SK-N-MC (cell line): ENCODE results near the gene CCDC54.

ENCODE experiments used
- DNase-seq: peaks from one replicate; pipeline ENCODE4 v3.0.0-alpha.2; 2011; ENCODE audit warnings: low read depth, low spot score
- H3K27ac ChIP-seq: fragments of 200-600 bp; sonication (generic); 2 replicates; pipeline ENCODE4 v1.5.1; 2016; ENCODE audit warnings: mixed run types
- H3K36me3 ChIP-seq: fragments of 200-600 bp; sonication (generic); 2 replicates; pipeline ENCODE4 v1.6.1; 2017; ENCODE audit warnings: antibody characterized with exemption, low read length, mixed read lengths; ENCODE audit not compliant: insufficient read depth
- H3K4me3 ChIP-seq: fragments of 200-600 bp; sonication (generic); 2 replicates; pipeline ENCODE4 v1.5.1; 2016
- H3K9ac ChIP-seq: fragments of 200-600 bp; sonication (generic); 2 replicates; pipeline ENCODE4 v1.8.0; 2017; ENCODE audit warnings: mixed run types, mixed read lengths; ENCODE audit not compliant: insufficient read length
- H3K9me3 ChIP-seq: fragments of 200-600 bp; sonication (generic); 2 replicates; pipeline ENCODE4 v1.6.1; 2017; ENCODE audit warnings: low read depth, mild to moderate bottlenecking, antibody characterized with exemption, low read length, moderate library complexity, mixed read lengths
- EZH2 ChIP-seq: fragments of 200-600 bp; sonication (generic); IDR thresholded peaks from one replicate; pipeline ENCODE4 v1.6.1; 2017; ENCODE audit warnings: antibody characterized with exemption
- FOXP2 ChIP-seq: optimal IDR thresholded peaks from 2 replicates; pipeline ENCODE3; 2011; ENCODE audit warnings: mild to moderate bottlenecking, moderate library complexity; ENCODE audit not compliant: insufficient read depth; ENCODE audit errors: extremely low read length, control extremely low read depth
- POLR2AphosphoS5 ChIP-seq: IDR thresholded peaks from 2 replicates; pipeline ENCODE4 v1.6.1; 2012; ENCODE audit warnings: mild to moderate bottlenecking, low read depth, low read length, borderline replicate concordance

Gene CCDC54

GRCh38 chr3:107375682-107376081, 1.6 kb upstream of the CCDC54 start:
- no peak overlapping the region for H3K9ac ChIP-seq

GRCh38 chr3:107382631-107383030, 5.4 kb downstream of the CCDC54 start:
- no peak for DNase-seq
- no peak overlapping the region for H3K9ac ChIP-seq
- H3K27ac ChIP-seq: no peak overlapping the region
- no peak overlapping the region for H3K4me3 ChIP-seq
- TF ChIP-seq EZH2: no peak
- TF ChIP-seq FOXP2: no peak
- no peak for TF ChIP-seq POLR2AphosphoS5
- no peaks in the 10 kb centered on the region for H3K9me3 ChIP-seq
- H3K36me3 ChIP-seq: no peaks in the 10 kb centered on the region

More at GRCh38 chr3:107375682-107376081, 1.6 kb upstream of the CCDC54 start:
- Histone ChIP-seq H3K27ac (no peak overlapping the region), H3K4me3 (no peak overlapping the region), H3K9me3 (no peaks in the 10 kb centered on the region), H3K36me3 (no peaks in the 10 kb centered on the region)
- no peak for TF ChIP-seq EZH2
- TF ChIP-seq POLR2AphosphoS5: no peak
- no peak for TF ChIP-seq FOXP2
- no peak for DNase-seq

- no peak for TF ChIP-seq POLR2AphosphoS5
- no peak for TF ChIP-seq EZH2
- TF ChIP-seq FOXP2: no peak
- no peak overlapping the region for H3K9ac ChIP-seq
- DNase-seq: no peak
- H3K9me3 ChIP-seq: no peaks in the 10 kb centered on the region
- H3K4me3 ChIP-seq: no peak overlapping the region
- no peaks in the 10 kb centered on the region for H3K36me3 ChIP-seq
- no peak overlapping the region for H3K27ac ChIP-seq
These were observed 7.2 kb downstream of the CCDC54 start for GRCh38 chr3:107384428-107384827.

- H3K27ac ChIP-seq: no peak overlapping the region
These were observed 7.7 kb downstream of the CCDC54 start for GRCh38 chr3:107384907-107385306.

GRCh38 chr3:107387555-107387954, 10.3 kb downstream of the CCDC54 start:
- Histone ChIP-seq H3K9ac (no peak overlapping the region), H3K4me3 (no peak overlapping the region), H3K36me3 (no peaks in the 10 kb centered on the region), H3K9me3 (no peaks in the 10 kb centered on the region), H3K27ac (no peak overlapping the region)
- no peak for DNase-seq
- TF ChIP-seq EZH2: no peak
- no peak for TF ChIP-seq POLR2AphosphoS5
- no peak for TF ChIP-seq FOXP2

More at GRCh38 chr3:107384907-107385306, 7.7 kb downstream of the CCDC54 start:
- no peaks in the 10 kb centered on the region for H3K36me3 ChIP-seq
- no peak overlapping the region for H3K9ac ChIP-seq
- no peak for DNase-seq
- no peak overlapping the region for H3K4me3 ChIP-seq
- no peak for TF ChIP-seq POLR2AphosphoS5
- TF ChIP-seq EZH2: no peak
- no peak for TF ChIP-seq FOXP2
- no peaks in the 10 kb centered on the region for H3K9me3 ChIP-seq

- DNase-seq: no peak
- Histone ChIP-seq H3K36me3 (no peaks in the 10 kb centered on the region), H3K27ac (no peak overlapping the region), H3K9ac (no peak overlapping the region), H3K4me3 (no peak overlapping the region), H3K9me3 (no peaks in the 10 kb centered on the region)
- no peak for TF ChIP-seq EZH2
- no peak for TF ChIP-seq POLR2AphosphoS5
- no peak for TF ChIP-seq FOXP2
These were observed 15.4 kb downstream of the CCDC54 start for GRCh38 chr3:107392549-107393165.

- no peak for TF ChIP-seq EZH2
- no peak for TF ChIP-seq FOXP2
- no peak for TF ChIP-seq POLR2AphosphoS5
- Histone ChIP-seq H3K27ac (no peak overlapping the region), H3K9me3 (no peaks in the 10 kb centered on the region), H3K9ac (no peak overlapping the region), H3K36me3 (no peaks in the 10 kb centered on the region), H3K4me3 (no peak overlapping the region)
- no peak for DNase-seq
These were observed 17.3 kb downstream of the CCDC54 start for GRCh38 chr3:107394502-107394901.

GRCh38 chr3:107395066-107395465, 17.8 kb downstream of the CCDC54 start:
- Histone ChIP-seq H3K4me3 (no peak overlapping the region), H3K36me3 (no peaks in the 10 kb centered on the region), H3K9ac (no peak overlapping the region), H3K27ac (no peak overlapping the region), H3K9me3 (no peaks in the 10 kb centered on the region)
- no peak for TF ChIP-seq EZH2
- TF ChIP-seq POLR2AphosphoS5: no peak
- no peak for TF ChIP-seq FOXP2
- no peak for DNase-seq

GRCh38 chr3:107401301-107401700, 24.1 kb downstream of the CCDC54 start:
- Histone ChIP-seq H3K36me3 (no peaks in the 10 kb centered on the region), H3K9ac (no peak overlapping the region), H3K9me3 (no peaks in the 10 kb centered on the region), H3K4me3 (no peak overlapping the region), H3K27ac (no peak overlapping the region)
- DNase-seq: no peak
- TF ChIP-seq POLR2AphosphoS5 (no peak), EZH2 (no peak), FOXP2 (no peak)
